HFF-Myc (cell line): Measurements from ENCODE around the gene MYT1.

ENCODE experiments used
- DNase-seq: peaks from one replicate; pipeline ENCODE4 v3.0.0-alpha.2; 2011; ENCODE audit warnings: low read depth; ENCODE audit errors: extremely low read depth
- H3K4me3 ChIP-seq: replicated peaks from 2 replicates; pipeline ENCODE4 v1.5.1; 2011; ENCODE audit warnings: low read depth, mild to moderate bottlenecking, control low read depth, low read length
- TF ChIP-seq, protein P1 (sequence below): IDR thresholded peaks from 2 replicates; pipeline ENCODE4 v1.5.1; 2012; ENCODE audit warnings: mild to moderate bottlenecking, low read depth, low read length, control low read depth; ENCODE audit errors: missing control alignments

MYT1 gene

DNA sequence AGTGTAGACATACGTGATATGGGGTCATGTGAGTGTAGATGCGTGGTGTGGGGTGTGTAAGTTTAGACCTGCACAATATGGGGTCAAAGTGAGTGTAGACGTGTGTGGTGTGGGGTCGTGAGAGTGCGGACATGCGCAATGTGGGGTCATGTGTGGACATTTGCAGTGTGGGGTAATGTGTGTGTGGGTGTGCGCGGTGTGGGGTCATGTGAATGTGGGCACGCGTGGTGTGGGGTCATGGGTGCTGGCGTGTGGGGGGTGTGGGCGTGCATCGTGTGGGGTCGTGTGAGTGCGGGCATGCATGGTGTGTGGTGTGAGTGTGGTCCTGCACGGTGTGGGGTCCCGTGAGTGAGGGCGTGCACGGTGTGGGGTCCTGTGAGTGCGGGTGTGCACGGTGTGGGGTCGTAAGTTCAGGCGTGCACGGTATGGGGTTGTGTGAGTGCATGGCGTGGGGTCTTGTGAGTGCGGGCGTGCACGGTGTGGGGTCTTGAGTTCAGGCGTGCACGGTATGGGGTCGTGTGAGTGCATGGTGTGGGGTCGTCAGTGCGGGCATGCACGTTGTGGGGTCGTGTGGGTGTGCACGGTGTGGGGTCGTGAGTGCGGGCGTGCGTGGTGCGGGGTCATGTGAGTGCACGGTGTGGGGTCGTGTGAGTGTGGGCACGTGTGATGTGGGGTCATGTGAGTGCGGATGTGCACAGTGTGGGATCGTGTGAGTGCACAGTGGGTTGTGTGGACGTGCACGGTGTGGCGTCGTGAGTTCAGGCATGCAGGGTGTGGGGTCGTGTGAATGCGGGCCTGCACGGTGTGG, 105.6 kb downstream of the MYT1 start:
- DNase-seq = no peak

GRCh38 chr20:64271636-64272035, 107.4 kb downstream of the MYT1 start:
- DNase-seq = no peak
- TF ChIP-seq, protein P1, sequence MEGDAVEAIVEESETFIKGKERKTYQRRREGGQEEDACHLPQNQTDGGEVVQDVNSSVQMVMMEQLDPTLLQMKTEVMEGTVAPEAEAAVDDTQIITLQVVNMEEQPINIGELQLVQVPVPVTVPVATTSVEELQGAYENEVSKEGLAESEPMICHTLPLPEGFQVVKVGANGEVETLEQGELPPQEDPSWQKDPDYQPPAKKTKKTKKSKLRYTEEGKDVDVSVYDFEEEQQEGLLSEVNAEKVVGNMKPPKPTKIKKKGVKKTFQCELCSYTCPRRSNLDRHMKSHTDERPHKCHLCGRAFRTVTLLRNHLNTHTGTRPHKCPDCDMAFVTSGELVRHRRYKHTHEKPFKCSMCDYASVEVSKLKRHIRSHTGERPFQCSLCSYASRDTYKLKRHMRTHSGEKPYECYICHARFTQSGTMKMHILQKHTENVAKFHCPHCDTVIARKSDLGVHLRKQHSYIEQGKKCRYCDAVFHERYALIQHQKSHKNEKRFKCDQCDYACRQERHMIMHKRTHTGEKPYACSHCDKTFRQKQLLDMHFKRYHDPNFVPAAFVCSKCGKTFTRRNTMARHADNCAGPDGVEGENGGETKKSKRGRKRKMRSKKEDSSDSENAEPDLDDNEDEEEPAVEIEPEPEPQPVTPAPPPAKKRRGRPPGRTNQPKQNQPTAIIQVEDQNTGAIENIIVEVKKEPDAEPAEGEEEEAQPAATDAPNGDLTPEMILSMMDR = no peak
- no peak overlapping the region for H3K4me3 ChIP-seq

More for the DNA sequence above, 105.6 kb downstream of the MYT1 start:
- TF ChIP-seq, protein P1 = no peak
- no peak overlapping the region for H3K4me3 ChIP-seq

GRCh38 chr20:64273109-64273508, 108.9 kb downstream of the MYT1 start:
- no peak overlapping the region for H3K4me3 ChIP-seq
- TF ChIP-seq, protein P1 = no peak

GRCh38 chr20:64276817-64277216, 112.6 kb downstream of the MYT1 start:
- DNase-seq = no peak
- TF ChIP-seq, protein P1 = no peak
- no peak overlapping the region for H3K4me3 ChIP-seq

More at GRCh38 chr20:64273109-64273508, 108.9 kb downstream of the MYT1 start:
- no peak for DNase-seq

DNA sequence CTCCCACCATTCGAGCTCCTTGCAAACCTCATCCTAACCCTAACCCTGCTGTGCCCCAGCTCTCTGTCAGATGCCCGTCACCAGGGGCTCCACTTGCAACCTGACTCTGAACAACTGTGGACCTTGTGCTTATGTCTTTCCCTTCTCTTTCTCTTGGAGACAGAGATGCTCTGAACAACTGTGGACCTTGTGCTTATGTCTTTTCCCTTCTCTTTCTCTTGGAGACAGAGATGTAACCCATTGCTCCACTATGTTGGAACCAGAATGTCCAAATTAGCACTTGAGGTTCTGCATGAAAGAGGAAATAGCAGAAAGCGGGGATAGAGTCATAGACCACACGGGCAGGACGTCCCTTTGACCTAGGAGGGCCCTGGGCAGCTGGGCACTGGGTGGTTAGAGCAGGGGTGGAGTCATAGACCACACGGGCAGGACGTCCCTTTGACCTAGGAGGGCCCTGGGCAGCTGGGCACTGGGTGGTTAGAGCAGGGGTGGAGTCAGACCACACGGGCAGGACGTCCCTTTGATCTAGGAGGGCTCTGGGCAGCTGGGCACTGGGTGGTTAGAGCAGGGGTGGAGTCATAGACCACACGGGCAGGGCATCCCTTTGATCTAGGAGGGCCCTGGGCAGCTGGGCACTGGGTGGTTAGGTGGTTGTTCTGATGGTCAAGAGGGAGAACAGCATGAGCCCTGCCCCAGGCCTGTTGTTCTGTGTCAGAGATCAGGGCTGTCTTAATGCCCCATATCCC, 113.5 kb downstream of the MYT1 start:
- no peak for DNase-seq
- TF ChIP-seq, protein P1 = no peak
- no peak overlapping the region for H3K4me3 ChIP-seq

DNA sequence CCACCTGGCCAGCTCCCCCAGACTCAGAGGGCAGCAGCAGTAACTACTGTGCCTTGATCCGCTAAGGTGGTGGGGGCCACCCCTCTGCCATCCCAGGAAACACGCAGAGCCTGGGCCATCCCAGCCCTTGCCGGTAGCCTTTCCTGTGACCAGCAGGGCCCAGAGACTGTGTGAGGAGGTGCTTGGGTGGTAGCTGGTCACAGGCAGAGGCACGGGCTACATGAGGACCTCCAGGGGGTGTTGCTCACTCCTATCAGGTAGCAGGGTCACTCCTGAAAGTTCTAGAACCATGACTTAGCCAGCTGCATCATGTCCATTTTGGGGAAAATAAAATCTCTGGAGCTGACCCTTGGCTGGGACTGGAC, 114.0 kb downstream of the MYT1 start:
- no peak for DNase-seq
- TF ChIP-seq, protein P1 = no peak
- H3K4me3 ChIP-seq = no peak overlapping the region
